HG02973 (cell line): Measurements from ENCODE around the gene FHIT.
"Not testable (repeated sequence)": the region's sequence is repeated elsewhere in the genome, so short reads cannot be mapped to it uniquely, and the experiment has no call there.

Experiments
- ATAC-seq: cut with Tn5 transposase; IDR thresholded peaks from one replicate; pipeline ENCODE4 v1.9.1; 2021; ENCODE audit warnings: moderate library complexity; ENCODE audit not compliant: unreplicated experiment

FHIT gene

DNA sequence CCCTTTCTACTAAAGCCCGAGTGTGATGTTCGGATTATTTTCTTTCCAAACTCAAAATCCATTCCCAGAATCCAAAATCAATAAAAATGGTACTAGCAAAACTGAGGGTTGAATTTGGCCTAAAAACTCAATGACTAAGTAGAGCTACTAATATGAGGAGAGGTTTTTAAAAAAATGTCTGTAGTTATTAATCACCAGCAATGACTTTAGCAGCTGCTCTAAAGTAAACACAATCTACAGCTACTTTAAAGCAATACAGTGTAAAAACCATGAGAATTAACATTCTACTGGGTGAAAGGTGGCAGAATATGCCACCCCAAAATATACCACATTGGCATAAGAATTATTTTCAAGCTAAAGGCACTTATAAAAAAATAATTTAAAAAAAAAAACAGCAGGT, 23.5 kb downstream of the FHIT start:
- ATAC-seq = no peak

DNA sequence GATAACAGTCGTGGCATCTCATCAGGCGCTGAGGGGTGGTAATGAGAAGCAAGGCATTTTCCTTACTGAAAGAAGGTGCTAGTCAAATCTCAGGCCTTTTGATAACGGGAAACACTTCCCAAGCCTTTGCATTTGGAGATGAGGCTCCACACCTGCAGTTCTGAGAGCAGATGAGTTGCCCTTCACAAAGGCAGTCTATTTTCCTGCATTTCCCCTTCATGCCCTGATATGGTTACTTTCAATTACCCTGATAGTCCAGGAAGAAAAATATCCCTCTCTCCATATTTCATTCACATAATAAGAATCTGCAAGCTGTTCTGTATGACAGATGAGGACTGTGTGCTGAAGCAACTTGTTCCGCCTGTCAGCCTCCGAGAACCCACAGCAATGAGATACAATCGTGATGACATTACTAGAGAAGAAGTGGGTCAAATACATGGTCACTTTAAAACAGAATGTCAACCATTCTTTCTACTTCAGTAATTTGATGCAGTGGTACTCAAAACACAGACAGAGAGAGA, 25.0 kb downstream of the FHIT start:
- no peak for ATAC-seq

DNA sequence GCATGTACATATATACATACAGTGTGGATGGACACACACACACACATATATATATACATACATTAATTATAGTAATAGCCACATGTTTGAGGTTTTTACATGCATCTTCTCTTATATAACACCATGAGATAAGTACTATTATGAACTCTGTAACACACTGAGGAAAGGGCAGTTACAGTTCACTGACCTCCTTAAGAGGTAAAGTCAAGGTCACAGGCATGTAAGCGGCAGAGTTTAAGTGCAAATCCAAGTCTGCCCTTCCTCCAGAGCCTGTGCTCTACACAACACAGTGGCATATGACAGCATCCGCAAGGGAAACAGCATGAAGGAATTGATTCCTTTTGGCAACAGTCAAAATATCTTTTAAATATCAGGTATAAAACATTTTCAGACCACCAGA, 26.4 kb downstream of the FHIT start:
- no peak for ATAC-seq

DNA sequence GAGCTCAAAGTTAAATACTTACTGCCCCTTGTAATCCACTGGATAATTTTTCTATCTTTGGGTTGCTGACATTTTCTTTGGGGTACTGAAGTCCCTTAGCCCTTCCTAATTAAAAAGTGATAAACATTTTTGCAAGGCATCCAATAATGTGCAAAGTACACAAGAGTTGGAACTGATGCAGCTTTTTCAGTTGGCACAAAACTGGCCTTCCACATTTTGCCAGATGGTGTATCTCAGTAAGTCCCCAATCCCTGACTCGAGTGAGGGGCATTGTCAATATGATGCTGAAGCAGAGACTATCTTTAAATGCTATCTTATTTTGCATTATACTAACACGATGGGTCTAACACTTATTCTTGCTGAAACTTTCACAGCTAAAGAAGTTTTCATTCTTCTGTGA, 27.8 kb downstream of the FHIT start:
- no peak for ATAC-seq

DNA sequence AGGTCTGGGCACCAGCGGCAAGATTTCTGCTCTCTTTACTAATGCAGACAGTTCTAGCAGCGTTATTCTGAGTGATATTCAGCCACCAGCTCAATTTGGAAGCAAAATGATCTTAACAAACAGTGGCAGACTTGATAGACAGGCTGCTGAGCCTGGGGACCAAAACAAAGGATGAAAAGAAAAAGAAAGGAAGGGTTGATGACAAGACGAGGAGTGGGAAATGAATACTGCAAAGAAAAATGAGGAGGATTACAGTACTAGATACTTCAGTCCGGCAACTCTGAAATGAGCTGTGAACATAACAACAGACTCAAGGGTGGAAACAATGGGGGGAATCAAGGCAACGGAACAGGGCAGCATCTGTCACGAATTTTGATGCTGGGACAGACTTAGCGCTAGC, 28.8 kb downstream of the FHIT start:
- ATAC-seq = no peak

DNA sequence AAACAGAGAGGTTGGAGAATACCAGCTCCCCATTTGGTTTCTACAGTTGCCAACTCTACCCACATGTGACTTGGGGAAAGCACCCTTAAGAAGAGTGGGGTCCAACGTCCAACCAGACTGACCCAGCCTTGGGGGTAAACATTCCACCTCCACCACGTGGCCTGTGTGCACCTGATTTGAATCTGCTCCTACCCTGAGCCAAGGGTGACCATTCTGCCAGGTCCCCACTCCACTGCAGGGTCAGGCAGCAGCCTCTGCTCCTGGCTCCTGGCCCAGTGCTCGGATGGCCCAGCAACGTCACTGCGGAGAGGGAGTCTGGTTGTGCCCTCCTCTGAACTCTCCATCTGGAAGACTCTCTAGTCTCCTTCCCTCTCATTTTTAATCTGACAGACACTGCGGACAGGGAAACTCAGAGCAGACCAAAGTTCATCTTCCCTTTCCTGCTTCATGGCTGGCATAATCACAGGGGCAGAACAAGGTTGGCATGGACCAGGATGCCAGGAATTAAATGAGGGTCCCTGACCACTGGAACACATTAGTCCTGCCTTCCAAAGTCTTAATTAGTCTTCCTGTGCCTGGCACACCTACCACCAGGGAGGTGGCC, 29.4 kb downstream of the FHIT start:
- ATAC-seq = no peak

DNA sequence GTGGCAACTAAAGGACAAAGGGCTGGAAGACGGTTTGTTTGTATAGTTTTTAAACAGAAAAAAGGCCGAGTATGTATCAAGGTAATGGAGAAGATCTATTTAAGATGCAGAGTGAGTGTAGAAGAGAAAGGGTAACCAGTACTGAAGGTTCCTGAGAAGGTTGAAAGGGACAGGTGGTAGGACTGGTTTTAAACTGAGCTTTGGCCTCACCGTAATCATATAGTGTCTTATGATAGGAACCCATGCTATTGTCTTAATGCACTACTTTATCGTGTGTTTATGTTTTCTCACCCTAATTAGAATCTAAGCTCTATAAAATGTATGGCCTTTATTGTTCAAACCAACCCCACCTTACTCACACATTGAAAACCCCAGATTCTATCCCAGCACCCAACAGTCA, 32.7 kb downstream of the FHIT start:
- no peak for ATAC-seq

DNA sequence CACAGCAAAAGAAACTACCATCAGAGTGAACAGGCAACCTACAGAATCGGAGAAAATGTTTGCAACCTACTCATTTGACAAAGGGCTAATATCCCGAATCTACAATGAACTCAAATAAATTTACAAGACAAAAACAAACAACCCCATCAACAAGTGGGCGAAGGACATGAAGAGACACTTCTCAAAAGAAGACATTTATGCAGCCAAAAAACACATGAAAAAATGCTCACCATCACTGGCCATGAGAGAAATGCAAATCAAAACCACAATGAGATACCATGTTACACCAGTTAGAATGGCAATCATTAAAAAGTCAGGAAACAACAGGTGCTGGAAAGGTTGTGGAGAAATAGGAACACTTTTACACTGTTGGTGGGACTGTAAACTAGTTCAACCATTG, 35.1 kb downstream of the FHIT start:
- not testable (repeated sequence) for ATAC-seq

DNA sequence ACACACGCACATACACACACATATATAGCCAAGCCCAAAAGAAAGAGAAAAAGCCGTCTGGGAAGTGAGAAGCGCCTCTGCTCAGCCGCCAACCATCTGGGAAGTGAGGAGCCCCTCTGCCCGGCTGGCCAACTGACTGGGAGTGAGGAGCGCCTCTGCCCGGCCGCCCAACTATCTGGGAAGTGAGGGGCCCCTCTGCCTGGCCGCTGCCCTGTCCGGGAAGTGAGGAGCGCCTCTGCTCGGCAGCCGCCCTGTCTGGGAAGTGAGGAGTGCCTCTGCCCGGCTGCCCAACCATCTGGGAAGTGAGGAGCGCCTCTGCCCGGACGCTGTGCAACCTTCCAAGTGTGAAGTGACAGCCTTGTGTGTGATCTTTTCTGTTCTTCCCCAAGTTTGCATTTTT, 49.2 kb downstream of the FHIT start:
- ATAC-seq = no peak

DNA sequence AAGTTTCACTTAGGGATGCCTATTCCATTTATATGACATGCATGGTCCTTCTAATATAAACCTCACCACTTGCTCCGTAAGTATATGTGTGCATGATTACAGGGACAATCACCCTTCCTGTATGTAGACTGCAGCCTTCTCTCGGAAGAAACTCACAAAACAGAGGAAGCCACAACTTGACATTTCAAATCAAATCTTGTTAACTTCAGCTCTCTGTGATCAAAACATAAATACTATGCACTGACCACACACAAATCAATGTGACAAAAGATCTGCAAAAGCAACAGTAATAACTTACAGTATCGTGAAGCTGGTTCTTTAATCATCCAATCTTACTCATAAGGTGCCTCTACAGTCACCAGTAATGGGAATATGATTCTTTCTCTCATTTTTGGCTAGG, 50.2 kb downstream of the FHIT start:
- no peak for ATAC-seq

DNA sequence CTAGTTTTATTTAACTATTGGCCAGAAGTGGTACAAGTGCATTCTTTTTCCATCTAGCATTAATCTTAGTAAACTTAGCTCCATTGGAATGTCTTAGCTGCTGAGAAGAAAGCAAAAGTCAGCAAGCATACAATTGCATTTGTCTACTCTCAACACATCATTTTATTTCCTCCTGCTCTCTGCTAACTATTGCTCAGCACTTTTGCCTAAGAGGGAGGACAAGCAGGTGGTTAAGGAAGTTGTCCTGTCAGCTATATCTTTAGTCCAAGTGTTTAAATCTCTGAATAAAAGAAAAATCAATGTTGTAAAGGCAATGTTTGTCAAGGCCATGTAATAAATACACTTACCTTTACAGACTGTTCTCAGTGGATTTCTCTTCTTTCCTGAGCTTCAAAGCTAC, 51.0 kb downstream of the FHIT start:
- ATAC-seq = no peak

DNA sequence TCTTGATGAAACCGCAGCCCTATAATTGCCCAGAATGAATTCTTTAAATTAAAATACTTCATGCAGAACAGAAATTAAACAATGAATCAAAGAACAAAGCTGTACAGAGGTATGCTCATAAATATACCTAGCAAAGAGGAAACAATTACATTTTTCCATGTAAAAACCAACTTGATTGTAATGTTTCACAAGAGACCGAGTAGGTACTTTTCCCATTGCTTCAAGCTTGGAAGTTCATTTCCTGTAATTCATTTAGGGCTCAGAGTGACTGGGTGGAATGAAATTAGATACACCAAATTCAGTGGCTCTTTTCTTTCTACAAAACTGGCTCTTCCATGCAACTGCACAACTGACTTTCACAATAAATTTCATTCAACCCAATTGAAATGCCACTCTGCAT, 51.4 kb downstream of the FHIT start:
- no peak for ATAC-seq

DNA sequence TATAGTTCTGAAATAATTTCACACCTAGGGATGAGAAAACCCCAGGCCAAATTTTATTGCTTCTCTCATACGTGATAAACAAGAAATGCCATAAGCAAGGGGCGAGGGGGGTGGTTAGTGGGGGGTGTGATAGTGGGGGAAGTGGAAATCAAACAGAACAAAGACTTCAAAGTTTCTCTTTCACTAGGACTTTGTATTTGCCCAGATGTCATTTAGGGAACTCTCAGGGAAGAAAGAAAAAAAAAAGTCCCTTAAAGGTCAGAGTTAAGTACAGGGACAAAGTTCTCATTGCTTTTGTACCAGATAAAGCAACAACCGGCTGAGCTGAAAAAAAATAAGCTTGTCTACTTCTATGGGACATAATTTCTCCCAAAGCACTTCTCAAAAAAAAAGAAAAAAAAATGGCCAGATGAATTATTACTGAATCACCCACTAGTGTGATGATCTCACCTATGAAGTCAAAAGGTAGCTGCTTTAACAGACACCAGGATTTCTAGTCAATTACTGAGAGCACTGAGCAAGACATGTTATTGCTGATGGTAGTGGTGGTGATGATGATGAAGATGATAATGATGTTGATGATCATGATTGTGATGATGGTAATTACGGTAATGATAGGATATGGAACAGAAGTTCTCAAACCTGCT, 56.2 kb downstream of the FHIT start:
- ATAC-seq = no peak

DNA sequence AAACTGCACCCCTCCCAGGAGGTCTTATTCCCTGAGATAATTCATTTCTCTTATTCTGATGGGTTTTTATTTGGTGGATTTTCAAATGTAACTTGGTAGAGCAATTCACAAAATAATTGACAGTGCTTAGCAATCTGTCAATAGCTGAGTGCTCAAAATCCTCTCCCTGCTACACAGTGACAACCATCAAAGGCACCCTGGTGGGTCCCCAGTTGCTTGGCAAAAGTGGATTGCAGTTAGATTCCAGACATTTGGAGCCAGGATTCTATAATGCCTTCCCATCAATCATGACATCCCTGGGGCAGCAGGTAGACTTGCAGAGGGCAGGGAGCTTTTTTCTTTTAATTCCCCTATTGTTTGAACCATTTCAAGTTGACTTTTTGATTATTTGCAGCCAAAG, 59.0 kb downstream of the FHIT start:
- no peak for ATAC-seq

DNA sequence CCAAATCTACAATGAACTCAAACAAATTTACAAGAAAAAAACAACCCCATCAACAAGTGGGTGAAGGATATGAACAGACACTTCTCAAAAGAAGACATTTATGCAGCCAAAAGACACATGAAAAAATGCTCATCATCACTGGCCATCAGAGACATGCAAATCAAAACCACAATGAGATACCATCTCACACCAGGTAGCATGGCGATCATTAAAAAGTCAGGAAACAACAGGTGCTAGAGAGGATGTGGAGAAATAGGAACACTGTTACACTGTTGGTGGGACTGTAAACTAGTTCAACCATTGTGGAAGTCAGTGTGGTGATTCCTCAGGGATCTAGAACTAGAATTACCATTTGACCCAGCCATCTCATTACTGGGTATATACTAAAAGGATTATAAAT, 61.0 kb downstream of the FHIT start:
- not testable (repeated sequence) for ATAC-seq

DNA sequence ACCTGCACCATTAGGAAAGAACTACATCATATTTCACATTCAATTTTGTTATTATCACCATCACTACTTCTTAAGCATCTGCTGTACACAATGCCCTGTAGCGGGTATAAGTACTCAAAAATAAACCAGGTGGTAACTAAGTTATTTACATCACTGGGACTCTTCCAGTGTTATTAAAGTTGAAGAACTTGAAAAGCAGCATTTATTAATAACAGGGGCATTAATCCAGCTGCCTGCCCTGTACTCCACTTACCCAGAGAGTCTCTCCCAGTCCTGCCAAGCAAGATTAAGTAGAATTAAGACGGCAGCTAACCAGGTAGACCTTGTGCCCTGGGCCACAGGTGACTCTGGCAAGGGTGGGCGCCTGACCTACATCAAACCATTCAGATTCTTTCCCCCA, 65.2 kb downstream of the FHIT start:
- no peak for ATAC-seq

DNA sequence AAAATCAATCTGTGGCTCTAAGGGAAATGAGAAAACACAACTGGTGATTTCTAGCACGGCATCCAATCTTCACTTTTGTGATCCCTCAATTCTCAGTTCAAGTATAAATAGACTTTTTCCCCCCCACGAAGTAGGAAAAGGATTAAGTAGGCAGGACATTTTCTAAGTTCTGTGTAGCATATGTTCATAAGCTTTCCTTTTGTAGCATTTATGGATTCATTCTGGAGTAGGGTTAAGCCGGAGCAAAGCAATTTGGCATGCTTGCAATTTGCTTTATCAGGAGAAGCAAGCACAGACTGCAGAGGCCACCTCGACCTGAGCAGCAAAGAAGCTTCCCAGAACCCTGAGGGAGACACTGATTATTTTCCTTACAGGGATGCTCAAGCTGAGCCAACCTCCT, 66.3 kb downstream of the FHIT start:
- no peak for ATAC-seq

DNA sequence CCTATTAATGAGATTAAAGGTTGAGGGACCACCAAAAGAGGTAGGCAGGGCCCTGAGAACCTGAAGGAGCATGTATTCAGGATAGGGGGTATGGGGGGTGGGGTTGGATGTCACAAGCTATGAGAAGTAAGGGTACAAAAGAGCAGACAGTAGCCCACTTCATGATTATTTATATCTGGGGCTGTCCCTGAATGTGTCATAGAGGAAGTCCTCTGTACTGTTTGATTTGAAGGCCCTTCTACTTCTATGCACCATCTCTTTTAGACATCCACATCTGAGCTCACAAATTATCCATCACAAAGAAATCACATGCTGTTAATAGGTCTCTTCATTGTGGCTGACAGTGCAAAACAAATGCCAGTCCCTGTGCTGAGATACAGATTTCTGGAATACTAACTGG, 68.6 kb downstream of the FHIT start:
- no peak for ATAC-seq

DNA sequence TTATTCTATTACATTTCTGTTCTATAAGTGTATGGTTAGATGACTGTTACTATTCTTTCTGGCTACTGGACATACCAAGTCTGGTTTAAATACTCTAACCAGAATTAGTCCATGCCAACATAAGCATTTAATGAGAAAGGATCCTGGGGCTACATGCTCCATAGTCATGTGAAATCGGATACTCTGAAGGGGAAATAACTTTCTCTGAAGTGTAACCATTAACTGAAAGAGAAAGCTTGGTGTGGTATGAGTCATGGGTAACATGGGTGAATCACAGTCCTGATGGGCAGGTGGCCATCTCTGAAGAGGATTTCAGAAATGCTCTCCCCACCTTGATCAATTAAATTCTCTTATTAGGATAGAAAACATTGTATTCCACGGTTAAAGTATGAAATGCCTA, 69.4 kb downstream of the FHIT start:
- ATAC-seq = peak; percentile 100

DNA sequence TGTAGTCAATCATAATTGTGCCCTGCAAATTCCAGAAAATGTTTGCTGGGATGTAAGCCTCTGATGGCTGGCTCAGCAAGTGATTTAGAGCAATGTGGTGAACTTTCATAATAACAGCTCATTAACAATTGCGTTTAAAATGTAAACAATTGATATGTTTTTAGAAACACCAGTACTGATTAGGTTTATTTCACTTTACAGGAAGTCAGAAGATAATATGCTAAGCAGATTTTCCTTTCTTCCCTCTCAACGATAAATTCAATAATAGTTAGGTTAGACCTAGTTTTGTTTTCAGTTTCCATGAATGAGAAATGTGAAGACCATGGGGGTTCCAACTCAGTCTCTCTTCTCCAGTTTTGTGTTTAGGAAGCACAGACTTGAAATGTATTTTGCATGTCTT, 71.0 kb downstream of the FHIT start:
- no peak for ATAC-seq

DNA sequence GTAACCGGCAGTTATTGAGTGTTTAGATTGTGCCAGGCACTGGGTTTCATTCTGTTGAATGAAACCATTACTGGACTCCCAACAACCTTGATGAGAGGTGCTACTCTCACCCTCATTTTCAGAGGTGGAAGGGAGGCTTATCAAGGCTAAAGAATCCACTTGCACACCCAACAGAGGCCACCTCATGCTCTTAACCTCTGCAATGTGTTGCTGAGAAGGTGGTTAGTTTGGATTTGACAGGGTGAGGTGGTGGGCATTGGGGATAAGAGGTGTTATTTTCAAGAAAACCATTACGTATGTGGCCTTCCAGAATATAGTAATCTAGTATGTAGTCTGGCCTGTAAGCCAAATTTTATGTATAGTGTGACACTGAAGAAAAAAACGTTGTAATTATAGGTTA, 73.1 kb downstream of the FHIT start:
- no peak for ATAC-seq

DNA sequence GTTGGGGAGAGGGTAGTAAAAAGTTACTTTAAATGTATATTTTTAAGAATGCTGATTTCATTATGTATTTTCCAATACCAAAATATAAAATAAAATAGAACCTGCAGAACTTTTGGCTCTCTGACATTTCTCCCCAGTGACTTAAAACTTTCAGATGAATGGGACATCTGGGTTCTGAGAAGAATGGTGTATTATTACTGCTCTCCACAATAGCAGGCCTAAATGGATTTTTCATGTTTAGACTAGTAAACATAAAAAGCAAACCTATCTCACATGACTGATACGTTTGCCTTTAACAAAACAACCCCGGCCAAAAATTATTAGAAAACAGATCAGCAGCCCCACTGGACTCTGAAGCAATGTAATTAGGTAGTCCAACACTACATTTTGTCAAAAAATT, 73.8 kb downstream of the FHIT start:
- ATAC-seq = no peak

DNA sequence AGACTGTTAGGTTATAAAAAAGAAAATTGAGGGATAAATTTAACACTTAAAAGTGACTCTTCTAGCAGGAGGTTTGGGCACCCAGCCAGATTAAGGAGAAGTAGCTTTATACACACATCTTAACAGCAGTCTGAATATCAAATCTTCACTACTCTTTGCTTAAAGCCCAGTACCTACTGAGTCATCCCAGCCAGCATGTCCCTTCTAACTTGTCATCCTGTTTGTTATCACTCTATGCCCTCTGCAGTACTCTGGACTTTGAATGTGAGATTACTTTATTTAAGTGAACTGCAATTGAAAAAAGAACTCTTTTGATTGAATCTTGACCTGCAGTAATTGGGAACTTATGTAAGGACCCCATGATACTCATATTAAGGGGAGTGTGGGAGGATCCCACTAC, 77.6 kb downstream of the FHIT start:
- ATAC-seq = no peak
